NCI-H345 treated with DMSO at 0.1 percent for 48 hours (cell line): Measurements from ENCODE around the gene ERP27.

Source experiments
- DNase-seq: peaks from one replicate; lab custom pipeline; 2025; ENCODE audit not compliant: unreplicated experiment; lab: John Stamatoyannopoulos, UW

The ERP27 gene

GRCh38 chr12:14904854-14905253 is 33.5 kb downstream of the ERP27 start:
- no peak for DNase-seq

GRCh38 chr12:14903386-14904098 is 34.8 kb downstream of the ERP27 start:
- DNase-seq, result no peak

- no peak for DNase-seq
These were observed 35.9 kb downstream of the ERP27 start for GRCh38 chr12:14902465-14902864.

GRCh38 chr12:14901228-14901562 is 37.1 kb downstream of the ERP27 start:
- DNase-seq, result no peak

GRCh38 chr12:14900521-14901227 is 37.7 kb downstream of the ERP27 start:
- no peak for DNase-seq

- no peak for DNase-seq
These were observed 41.7 kb downstream of the ERP27 start for GRCh38 chr12:14896521-14897169.

GRCh38 chr12:14893506-14894250 is 44.7 kb downstream of the ERP27 start:
- no peak for DNase-seq

- DNase-seq, result no peak
These were observed 45.4 kb downstream of the ERP27 start for GRCh38 chr12:14892726-14893505.

GRCh38 chr12:14890701-14891100 is 47.6 kb downstream of the ERP27 start:
- DNase-seq, result no peak

- peak; percentile 72 for DNase-seq
These were observed 52.1 kb downstream of the ERP27 start for GRCh38 chr12:14886271-14886670.

GRCh38 chr12:14885718-14886221 is 52.6 kb downstream of the ERP27 start, which contains the start of gene MGP:
MGP (minus strand) TSS chr12:14885854; CDS start chr12:14885791, 63 bp downstream.
- DNase-seq, result no peak

- peak; percentile 38 for DNase-seq
These were observed 53.9 kb downstream of the ERP27 start for GRCh38 chr12:14884458-14884878.

- DNase-seq, result no peak
These were observed 54.7 kb downstream of the ERP27 start for GRCh38 chr12:14883686-14884085.

- DNase-seq, result no peak
These were observed 57.4 kb downstream of the ERP27 start for GRCh38 chr12:14880890-14881453.

GRCh38 chr12:14879222-14879933 is 59.0 kb downstream of the ERP27 start:
- no peak for DNase-seq

- DNase-seq, result no peak
These were observed 59.8 kb downstream of the ERP27 start for GRCh38 chr12:14878488-14878887.

GRCh38 chr12:14876833-14877232 is 61.5 kb downstream of the ERP27 start:
- no peak for DNase-seq

GRCh38 chr12:14874882-14875281 is 63.5 kb downstream of the ERP27 start:
- no peak for DNase-seq

GRCh38 chr12:14873440-14874185 is 64.7 kb downstream of the ERP27 start:
- DNase-seq, result no peak
